GM18526 (cell line): Measurements from ENCODE around the gene HVCN1.

Experiments
- POLR2A ChIP-seq: IDR thresholded peaks from 3 replicates; pipeline ENCODE4 v1.6.1; 2011; ENCODE audit not compliant: insufficient read length; ENCODE audit errors: extremely low read depth

The HVCN1 gene

GRCh38 chr12:110705309-110705708, 16.4 kb upstream of the HVCN1 start:
- no peak for TF ChIP-seq POLR2A

GRCh38 chr12:110704750-110705149, 15.8 kb upstream of the HVCN1 start:
- no peak for TF ChIP-seq POLR2A

GRCh38 chr12:110704231-110704630, 15.3 kb upstream of the HVCN1 start:
- no peak for TF ChIP-seq POLR2A

- no peak for TF ChIP-seq POLR2A
Measured at GRCh38 chr12:110702081-110702480, 13.2 kb upstream of the HVCN1 start.

- TF ChIP-seq POLR2A, result no peak
Measured at GRCh38 chr12:110699591-110700445, 10.9 kb upstream of the HVCN1 start.

GRCh38 chr12:110698171-110698902, 9.4 kb upstream of the HVCN1 start:
- no peak for TF ChIP-seq POLR2A

GRCh38 chr12:110697236-110697635, 8.3 kb upstream of the HVCN1 start:
- TF ChIP-seq POLR2A, result no peak

- TF ChIP-seq POLR2A, result no peak
Measured at GRCh38 chr12:110696283-110696682, 7.4 kb upstream of the HVCN1 start.

- TF ChIP-seq POLR2A, result no peak
Measured at GRCh38 chr12:110694330-110694901, 5.5 kb upstream of the HVCN1 start.

GRCh38 chr12:110693731-110694130, 4.8 kb upstream of the HVCN1 start:
- TF ChIP-seq POLR2A, result no peak

- TF ChIP-seq POLR2A, result no peak
Measured at GRCh38 chr12:110690127-110690430, 1.2 kb upstream of the HVCN1 start.

- TF ChIP-seq POLR2A, result peak; percentile 55
Measured at GRCh38 chr12:110689281-110690126, 589 bp upstream of the HVCN1 start.

- no peak for TF ChIP-seq POLR2A
Measured at GRCh38 chr12:110687396-110688169, 1.3 kb downstream of the HVCN1 start.

GRCh38 chr12:110686294-110686903, 2.5 kb downstream of the HVCN1 start:
- TF ChIP-seq POLR2A, result no peak
